Activated B cell treated with CpG ODN at 0.5 μM for 24 hours (primary cell): ENCODE measurements around the gene CBX2. TPM values are rescaled to one million over a fixed set of nuclear protein-coding genes. Genes with fewer than 3 reads are reported as not detected.

Source experiments
- ATAC-seq: fragments of 200-7000 bp; cut with Tn5 transposase; one replicate; pipeline ENCODE4 v1.10.0; 2021; ENCODE audit warnings: low read depth, mild to moderate bottlenecking, moderate library complexity
- CTCF ChIA-PET: fragments of 350-600 bp; sonication (Branson Sonifier 250); formaldehyde crosslinking; loops from one replicate; lab custom pipeline; 2021; ENCODE audit warnings: antibody characterized with exemption; lab: Charles Lee
- POLR2A ChIA-PET: fragments of 350-600 bp; sonication (Branson Sonifier 250); formaldehyde crosslinking; loops from one replicate; lab custom pipeline; 2021; ENCODE audit warnings: antibody characterized with exemption; lab: Charles Lee
- DNase-seq: peaks from one replicate; pipeline ENCODE4 v3.0.0; 2022
- H3K27ac Mint-ChIP-seq: one replicate; pipeline ENCODE4 v1.8.0; 2020; ENCODE audit warnings: mixed read lengths
- H3K27me3 Mint-ChIP-seq: one replicate; pipeline ENCODE4 v1.8.0; 2021; ENCODE audit warnings: mixed read lengths
- H3K36me3 Mint-ChIP-seq: one replicate; pipeline ENCODE4 v1.8.0; 2021; ENCODE audit warnings: low read depth, mixed read lengths
- H3K4me1 Mint-ChIP-seq: one replicate; pipeline ENCODE4 v1.8.0; 2021; ENCODE audit warnings: mixed read lengths
- H3K4me3 Mint-ChIP-seq: one replicate; pipeline ENCODE4 v1.8.0; 2020; ENCODE audit warnings: mild to moderate bottlenecking, mixed read lengths
- H3K9me3 Mint-ChIP-seq: one replicate; pipeline ENCODE4 v1.8.0; 2020; ENCODE audit warnings: mixed read lengths
- intact Hi-C: fragments of 100-400 bp; cut with micrococcal nuclease; formaldehyde crosslinking; loops from one replicate; pipeline ENCODE4 v1.15.1; 2024
- total RNA-seq: library from RNA; stranded (reverse); gene quantifications from 2 replicates; pipeline ENCODE4 v1.2.3, GENCODE V29; 2022
- TF ChIP-seq, protein P1 (sequence below): fragments of 200-600 bp; IDR thresholded peaks from one replicate; pipeline ENCODE4 v1.8.0; 2022; ENCODE audit warnings: antibody characterized with exemption, mild to moderate bottlenecking

Gene CBX2
- total RNA-seq, 1 donor from 2014 or later, result 0.67 TPM

DNA sequence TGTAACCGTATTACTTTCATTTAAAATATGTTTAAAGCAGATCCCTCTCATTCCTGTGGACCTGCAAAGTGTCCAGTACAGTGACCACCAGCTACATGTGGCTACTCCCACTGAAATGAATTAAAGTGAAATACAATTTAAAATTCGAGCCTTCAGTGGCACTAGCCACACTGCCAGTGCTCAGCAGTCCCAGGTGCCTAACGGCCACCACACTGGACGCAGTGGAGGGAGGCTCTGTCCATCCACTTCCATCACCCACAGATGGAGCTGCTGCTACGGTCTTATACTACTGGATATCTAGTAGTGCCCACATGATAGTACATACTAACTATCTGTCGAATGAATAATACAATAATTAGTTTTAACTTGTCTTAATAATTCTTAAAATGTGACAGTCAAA lies 2.3 kb upstream of the CBX2 start:
- Mint-ChIP-seq H3K4me3 (no peak overlapping the region), H3K27me3 (peaks cover 53% of the 10 kb centered on the region), H3K4me1 (peaks cover 14% of the 10 kb centered on the region), H3K36me3 (no peaks in the 10 kb centered on the region), H3K9me3 (no peaks in the 10 kb centered on the region), H3K27ac (no peak overlapping the region)
- intact Hi-C loops, result no loop called here
- ATAC-seq (no peak), DNase-seq (no peak)
- ChIA-PET POLR2A (interaction anchor here (1.2 to 1.5 kb wide), 2 partner anchors 21 to 69 kb away, joined by 3 to 4 read pairs; partner anchors contain the start of gene CBX8), CTCF (no interaction called here)
- TF ChIP-seq, protein P1, sequence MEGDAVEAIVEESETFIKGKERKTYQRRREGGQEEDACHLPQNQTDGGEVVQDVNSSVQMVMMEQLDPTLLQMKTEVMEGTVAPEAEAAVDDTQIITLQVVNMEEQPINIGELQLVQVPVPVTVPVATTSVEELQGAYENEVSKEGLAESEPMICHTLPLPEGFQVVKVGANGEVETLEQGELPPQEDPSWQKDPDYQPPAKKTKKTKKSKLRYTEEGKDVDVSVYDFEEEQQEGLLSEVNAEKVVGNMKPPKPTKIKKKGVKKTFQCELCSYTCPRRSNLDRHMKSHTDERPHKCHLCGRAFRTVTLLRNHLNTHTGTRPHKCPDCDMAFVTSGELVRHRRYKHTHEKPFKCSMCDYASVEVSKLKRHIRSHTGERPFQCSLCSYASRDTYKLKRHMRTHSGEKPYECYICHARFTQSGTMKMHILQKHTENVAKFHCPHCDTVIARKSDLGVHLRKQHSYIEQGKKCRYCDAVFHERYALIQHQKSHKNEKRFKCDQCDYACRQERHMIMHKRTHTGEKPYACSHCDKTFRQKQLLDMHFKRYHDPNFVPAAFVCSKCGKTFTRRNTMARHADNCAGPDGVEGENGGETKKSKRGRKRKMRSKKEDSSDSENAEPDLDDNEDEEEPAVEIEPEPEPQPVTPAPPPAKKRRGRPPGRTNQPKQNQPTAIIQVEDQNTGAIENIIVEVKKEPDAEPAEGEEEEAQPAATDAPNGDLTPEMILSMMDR, result no peak

DNA sequence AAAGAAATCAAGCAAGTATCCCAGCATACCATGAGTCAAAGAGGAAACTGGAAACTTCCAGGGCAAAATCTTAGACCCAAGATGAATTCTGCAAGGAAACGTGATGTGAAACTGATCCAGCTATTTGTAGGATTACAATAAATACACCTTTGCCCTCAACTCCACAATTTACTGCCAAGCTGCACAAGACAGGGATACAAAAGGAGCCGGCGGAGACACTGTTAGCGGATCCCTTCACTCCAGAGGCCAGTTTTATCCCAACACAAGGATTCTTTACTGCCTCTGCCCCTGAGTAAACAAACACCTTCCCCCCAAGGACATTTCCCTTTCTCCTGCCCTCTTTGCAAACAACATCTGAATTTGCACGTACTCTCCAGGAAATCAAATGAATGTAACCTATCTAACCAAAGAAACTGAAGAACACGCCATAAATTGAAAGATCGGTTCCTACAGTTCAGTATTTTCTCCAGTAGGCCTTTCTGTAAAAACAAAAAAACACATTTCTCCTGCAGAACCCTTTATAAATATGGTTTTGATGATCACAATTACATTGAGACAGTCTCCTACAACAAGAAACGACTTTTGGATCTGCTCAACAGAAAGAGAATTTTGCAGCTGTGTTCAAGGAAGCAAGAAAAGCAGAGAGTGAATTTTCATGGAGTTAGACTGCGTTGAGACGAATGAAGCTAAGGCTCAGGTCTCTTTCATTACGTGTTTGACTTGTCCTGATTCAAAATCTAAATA lies 1.4 kb upstream of the CBX2 start:
- POLR2A ChIA-PET, result interaction anchor here (1.4 to 1.5 kb wide), 2 partner anchors 23 to 68 kb away, joined by 3 to 6 read pairs; no protein-coding TSS in a partner anchor
- no peak for DNase-seq
- CTCF ChIA-PET, result interaction anchor here (1.4 to 1.5 kb wide), 2 partner anchors 13 to 215 kb away, joined by 3 read pairs; no protein-coding TSS in a partner anchor

DNA sequence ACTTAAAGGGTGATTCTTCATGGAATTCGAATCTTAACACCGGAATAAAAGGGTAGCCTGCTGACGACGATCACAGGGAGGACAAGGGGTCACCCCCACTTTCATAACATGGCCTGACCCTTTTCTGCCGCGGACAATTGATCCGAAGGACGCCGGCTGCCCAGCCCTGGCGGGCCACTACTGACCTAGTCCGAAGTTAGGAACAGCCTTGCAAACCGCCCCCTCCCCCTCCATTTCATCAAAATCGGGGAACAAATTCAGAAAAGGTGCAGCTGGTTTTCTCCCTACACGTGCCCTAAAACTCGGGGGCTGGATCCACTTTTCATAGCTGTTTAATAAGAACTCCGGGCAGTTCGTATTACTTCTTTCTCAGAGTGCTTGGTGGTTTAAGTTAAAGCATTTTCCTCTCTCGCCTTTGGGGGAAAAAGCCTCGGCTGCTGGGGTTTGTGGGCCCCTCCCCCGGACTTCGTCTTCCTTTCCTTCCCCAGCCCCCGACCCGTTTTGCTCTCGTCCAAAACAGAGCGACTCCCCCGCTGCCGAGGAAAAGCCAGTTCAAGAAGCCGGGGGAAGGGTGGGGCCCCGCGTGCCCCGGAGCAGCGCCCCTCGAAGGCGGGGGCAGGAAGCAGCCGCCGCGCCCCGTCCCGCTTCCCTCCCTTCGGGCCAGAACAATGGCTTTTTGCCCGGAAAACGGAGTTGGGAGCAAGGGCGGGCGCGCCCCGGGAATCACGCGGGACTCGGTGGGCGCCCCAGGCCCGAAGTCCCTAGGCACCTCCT lies 641 bp upstream of the CBX2 start:
- ATAC-seq (peak; percentile 9), DNase-seq (peak; percentile 37)
- Mint-ChIP-seq H3K27me3 (peaks cover 64% of the 10 kb centered on the region), H3K4me1 (peaks cover 14% of the 10 kb centered on the region), H3K27ac (no peak overlapping the region), H3K36me3 (no peaks in the 10 kb centered on the region), H3K9me3 (no peaks in the 10 kb centered on the region), H3K4me3 (peak overlapping the region; percentile 63)
- ChIA-PET CTCF (interaction anchor here (1.4 to 1.5 kb wide), 2 partner anchors 12 to 215 kb away, joined by 3 read pairs; no protein-coding TSS in a partner anchor), POLR2A (interaction anchor here (1.4 to 1.5 kb wide), 2 partner anchors 22 to 67 kb away, joined by 3 to 6 read pairs; no protein-coding TSS in a partner anchor)
- TF ChIP-seq, protein P1, result no peak
- intact Hi-C loops, result no loop called here

More for the DNA sequence above, 1.4 kb upstream of the CBX2 start:
- TF ChIP-seq, protein P1, result no peak
- Mint-ChIP-seq H3K27me3 (peaks cover 62% of the 10 kb centered on the region), H3K27ac (no peak overlapping the region), H3K36me3 (no peaks in the 10 kb centered on the region), H3K4me1 (peaks cover 14% of the 10 kb centered on the region), H3K9me3 (no peaks in the 10 kb centered on the region), H3K4me3 (peak overlapping the region; percentile 63)
- no peak for ATAC-seq
- intact Hi-C loops, result no loop called here

DNA sequence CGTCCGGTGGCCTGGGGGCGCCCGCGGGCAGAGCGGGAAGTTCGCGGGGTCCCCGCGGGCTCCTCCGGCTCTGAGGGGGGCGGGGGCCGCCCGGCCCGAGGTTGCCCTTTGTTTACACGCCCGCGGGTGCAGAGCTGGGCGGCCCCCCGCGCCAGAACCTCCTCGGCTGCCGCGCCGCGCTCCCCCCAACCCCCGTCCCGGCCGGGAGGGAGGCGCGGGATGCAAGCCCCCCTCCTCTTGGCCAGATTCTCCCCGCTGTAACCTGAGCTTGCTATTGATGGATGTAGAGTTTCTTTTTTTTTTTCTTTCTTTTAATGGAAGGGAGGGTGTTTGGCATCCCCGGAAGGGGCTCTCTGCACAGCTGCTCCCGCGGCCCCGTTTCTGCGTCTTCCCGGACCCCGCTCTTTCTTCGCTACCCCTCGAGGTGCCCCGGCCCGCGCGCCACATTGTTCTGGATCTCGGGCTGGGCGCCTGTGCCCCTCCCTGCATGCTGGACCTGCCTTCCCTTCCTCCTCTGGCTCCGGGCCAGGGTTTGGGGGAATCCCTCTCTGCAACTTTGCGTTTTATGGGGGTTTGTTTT lies 646 bp downstream of the CBX2 start:
- TF ChIP-seq, protein P1, result no peak
- CTCF ChIA-PET, result no interaction called here
- no peaks in the 10 kb centered on the region for H3K36me3 Mint-ChIP-seq
- intact Hi-C loops, result loop anchor here (1.0 to 2.0 kb wide), 3 partner anchors 11 to 32 kb away; partner anchors contain the start of gene CBX8
- POLR2A ChIA-PET, result interaction anchor here (0.5 to 1.3 kb wide), 2 partner anchors 14 to 21 kb away, joined by 3 read pairs; no protein-coding TSS in a partner anchor
- ATAC-seq (peak; percentile 5), DNase-seq (no peak)
- peak overlapping the region; percentile 82 for H3K4me3 Mint-ChIP-seq
- no peak overlapping the region for H3K27ac Mint-ChIP-seq
- no peaks in the 10 kb centered on the region for H3K9me3 Mint-ChIP-seq
- H3K4me1 Mint-ChIP-seq, result peaks cover 14% of the 10 kb centered on the region
- H3K27me3 Mint-ChIP-seq, result peaks cover 63% of the 10 kb centered on the region
